Neural crest cell (in vitro differentiated cells): ENCODE data around the gene GIT2. TPM values are rescaled to one million over a fixed set of nuclear protein-coding genes. Genes with fewer than 3 reads are reported as not detected.

Experiments
- DNase-seq: peaks from one replicate; pipeline ENCODE4 v3.0.0; 2021; ENCODE audit warnings: low read depth, mixed read lengths, low spot score
- H3K27ac Mint-ChIP-seq: one replicate; pipeline ENCODE4 v1.8.0; 2021; ENCODE audit warnings: mild to moderate bottlenecking, mixed read lengths; ENCODE audit not compliant: unreplicated experiment
- H3K27me3 Mint-ChIP-seq: 2 replicates; pipeline ENCODE4 v1.8.0; 2021; ENCODE audit warnings: low read depth, mild to moderate bottlenecking, mixed read lengths
- H3K36me3 Mint-ChIP-seq: 2 replicates; pipeline ENCODE4 v1.8.0; 2021; ENCODE audit warnings: low read depth, mild to moderate bottlenecking, mixed read lengths
- H3K4me1 Mint-ChIP-seq: 2 replicates; pipeline ENCODE4 v1.8.0; 2021; ENCODE audit warnings: mixed read lengths
- H3K4me3 Mint-ChIP-seq: one replicate; pipeline ENCODE4 v1.8.0; 2021; ENCODE audit warnings: mild to moderate bottlenecking, mixed read lengths
- H3K9me3 Mint-ChIP-seq: 2 replicates; pipeline ENCODE4 v1.8.0; 2021; ENCODE audit warnings: mixed read lengths
- long read RNA-seq: library from polyadenylated mRNA; unstranded; transcript quantifications from one replicate; pipeline ENCODE4 v2.0.0, GENCODE V29; 2020
- total RNA-seq: library from RNA; stranded (reverse); gene quantifications from 2 replicates; pipeline ENCODE4 v1.2.1, GENCODE V29; 2021
- TF ChIP-seq, protein P1 (sequence below): fragments of 200-600 bp; sonication (generic); conservative IDR thresholded peaks from 2 replicates; pipeline ENCODE4 v1.5.0; 2021; ENCODE audit warnings: antibody characterized with exemption, mild to moderate bottlenecking

The GIT2 gene, protein sequence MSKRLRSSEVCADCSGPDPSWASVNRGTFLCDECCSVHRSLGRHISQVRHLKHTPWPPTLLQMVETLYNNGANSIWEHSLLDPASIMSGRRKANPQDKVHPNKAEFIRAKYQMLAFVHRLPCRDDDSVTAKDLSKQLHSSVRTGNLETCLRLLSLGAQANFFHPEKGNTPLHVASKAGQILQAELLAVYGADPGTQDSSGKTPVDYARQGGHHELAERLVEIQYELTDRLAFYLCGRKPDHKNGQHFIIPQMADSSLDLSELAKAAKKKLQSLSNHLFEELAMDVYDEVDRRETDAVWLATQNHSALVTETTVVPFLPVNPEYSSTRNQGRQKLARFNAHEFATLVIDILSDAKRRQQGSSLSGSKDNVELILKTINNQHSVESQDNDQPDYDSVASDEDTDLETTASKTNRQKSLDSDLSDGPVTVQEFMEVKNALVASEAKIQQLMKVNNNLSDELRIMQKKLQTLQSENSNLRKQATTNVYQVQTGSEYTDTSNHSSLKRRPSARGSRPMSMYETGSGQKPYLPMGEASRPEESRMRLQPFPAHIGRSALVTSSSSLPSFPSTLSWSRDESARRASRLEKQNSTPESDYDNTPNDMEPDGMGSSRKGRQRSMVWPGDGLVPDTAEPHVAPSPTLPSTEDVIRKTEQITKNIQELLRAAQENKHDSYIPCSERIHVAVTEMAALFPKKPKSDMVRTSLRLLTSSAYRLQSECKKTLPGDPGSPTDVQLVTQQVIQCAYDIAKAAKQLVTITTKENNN
- total RNA-seq, result 31.1 and 36.8 TPM in 2 replicates
- long read RNA-seq, full-length matches to known transcripts, result 23 of 47 reads
- long read RNA-seq, partial matches to known transcripts, result 11 of 47 reads
- long read RNA-seq, other reads (novel, unspliced or antisense), result 13 of 47 reads

- H3K9me3 Mint-ChIP-seq, result no peaks in the 10 kb centered on the region
- TF ChIP-seq, protein P1, sequence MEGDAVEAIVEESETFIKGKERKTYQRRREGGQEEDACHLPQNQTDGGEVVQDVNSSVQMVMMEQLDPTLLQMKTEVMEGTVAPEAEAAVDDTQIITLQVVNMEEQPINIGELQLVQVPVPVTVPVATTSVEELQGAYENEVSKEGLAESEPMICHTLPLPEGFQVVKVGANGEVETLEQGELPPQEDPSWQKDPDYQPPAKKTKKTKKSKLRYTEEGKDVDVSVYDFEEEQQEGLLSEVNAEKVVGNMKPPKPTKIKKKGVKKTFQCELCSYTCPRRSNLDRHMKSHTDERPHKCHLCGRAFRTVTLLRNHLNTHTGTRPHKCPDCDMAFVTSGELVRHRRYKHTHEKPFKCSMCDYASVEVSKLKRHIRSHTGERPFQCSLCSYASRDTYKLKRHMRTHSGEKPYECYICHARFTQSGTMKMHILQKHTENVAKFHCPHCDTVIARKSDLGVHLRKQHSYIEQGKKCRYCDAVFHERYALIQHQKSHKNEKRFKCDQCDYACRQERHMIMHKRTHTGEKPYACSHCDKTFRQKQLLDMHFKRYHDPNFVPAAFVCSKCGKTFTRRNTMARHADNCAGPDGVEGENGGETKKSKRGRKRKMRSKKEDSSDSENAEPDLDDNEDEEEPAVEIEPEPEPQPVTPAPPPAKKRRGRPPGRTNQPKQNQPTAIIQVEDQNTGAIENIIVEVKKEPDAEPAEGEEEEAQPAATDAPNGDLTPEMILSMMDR, result no peak
- no peaks in the 10 kb centered on the region for H3K36me3 Mint-ChIP-seq
- peaks cover 47% of the 10 kb centered on the region for H3K4me1 Mint-ChIP-seq
- peak within 1 kb of the TSS; percentile 93 for H3K4me3 Mint-ChIP-seq
- peaks cover 13% of the 10 kb centered on the region for H3K27me3 Mint-ChIP-seq
- peak; percentile 86 for DNase-seq
- H3K27ac Mint-ChIP-seq, result peak within 1 kb of the TSS; percentile 17
These were observed at the start of gene GIT2 for GRCh38 chr12:109995686-109996482. GIT2 (minus strand) TSS chr12:109996368; CDS start chr12:109996224, 144 bp downstream.

DNA sequence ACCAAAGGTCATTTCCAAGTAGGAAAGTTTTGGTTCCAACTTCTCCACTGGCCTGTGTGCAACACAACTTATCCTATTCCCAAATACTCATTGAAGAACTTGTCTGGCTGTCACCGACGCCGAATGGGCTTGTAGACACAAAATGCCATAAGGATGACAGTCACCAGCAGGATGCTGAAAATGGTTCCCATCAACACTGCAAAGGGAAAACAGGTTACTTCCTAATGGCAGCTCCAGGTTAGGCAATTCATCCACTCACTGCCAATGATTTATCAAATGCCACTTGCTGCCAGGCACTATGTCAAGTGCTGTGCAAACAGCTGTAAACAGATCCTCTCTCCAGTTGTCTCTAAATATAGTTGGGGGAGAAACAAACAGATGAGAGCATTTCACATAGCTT, 46.1 kb upstream of the GIT2 start:
- H3K27me3 Mint-ChIP-seq, result no peaks in the 10 kb centered on the region
- no peak for DNase-seq
- no peak overlapping the region for H3K4me3 Mint-ChIP-seq
- H3K9me3 Mint-ChIP-seq, result no peaks in the 10 kb centered on the region
- no peak overlapping the region for H3K27ac Mint-ChIP-seq
- H3K4me1 Mint-ChIP-seq, result peaks cover 28% of the 10 kb centered on the region
- TF ChIP-seq, protein P1, result no peak
- H3K36me3 Mint-ChIP-seq, result no peaks in the 10 kb centered on the region

- Mint-ChIP-seq H3K9me3 (no peaks in the 10 kb centered on the region), H3K36me3 (peaks cover 10% of the 10 kb centered on the region), H3K4me1 (peaks cover 26% of the 10 kb centered on the region), H3K4me3 (no peak overlapping the region), H3K27ac (peak overlapping the region; percentile 5), H3K27me3 (no peaks in the 10 kb centered on the region)
- TF ChIP-seq, protein P1, result no peak
- DNase-seq, result no peak
These were observed 43.1 kb upstream of the GIT2 start for GRCh38 chr12:110039085-110039807.

DNA sequence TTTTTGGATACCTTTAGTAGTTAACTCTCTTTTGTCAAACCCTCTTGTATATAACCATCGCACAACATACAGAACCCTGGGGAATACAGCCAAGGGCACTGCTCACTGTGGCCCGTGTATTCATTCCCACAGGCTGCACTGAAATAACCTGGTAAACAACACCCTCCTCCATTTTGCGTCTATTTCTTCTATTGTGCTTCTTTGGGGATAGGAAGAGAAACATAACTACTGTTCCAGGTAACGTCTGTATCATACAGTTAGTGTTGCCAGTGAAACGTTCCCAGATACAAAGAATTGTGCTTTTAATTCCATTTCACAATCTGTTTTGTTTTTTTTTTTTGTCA, 42.5 kb upstream of the GIT2 start:
- H3K27me3 Mint-ChIP-seq, result no peaks in the 10 kb centered on the region
- no peaks in the 10 kb centered on the region for H3K9me3 Mint-ChIP-seq
- peaks cover 12% of the 10 kb centered on the region for H3K36me3 Mint-ChIP-seq
- peaks cover 26% of the 10 kb centered on the region for H3K4me1 Mint-ChIP-seq
- TF ChIP-seq, protein P1, result no peak
- no peak overlapping the region for H3K4me3 Mint-ChIP-seq
- peak overlapping the region; percentile 5 for H3K27ac Mint-ChIP-seq
- DNase-seq, result no peak
